WERI-Rb-1 (cell line): ENCODE measurements around the gene FIG4.

Experiments used
- DNase-seq: peaks from one replicate; pipeline ENCODE4 v3.0.0-alpha.2; 2020
- H3K27ac ChIP-seq: fragments of 250-450 bp; sonication (Bioruptor Pico); 2 replicates; pipeline ENCODE4 v1.5.1; 2020; ENCODE audit warnings: mild to moderate bottlenecking, moderate library complexity
- H3K27me3 ChIP-seq: fragments of 250-450 bp; sonication (Bioruptor Pico); 2 replicates; pipeline ENCODE4 v1.5.1; 2021; ENCODE audit warnings: mild to moderate bottlenecking, low read depth, moderate library complexity; ENCODE audit not compliant: insufficient read depth, severe bottlenecking
- H3K36me3 ChIP-seq: fragments of 250-450 bp; sonication (Bioruptor Pico); 2 replicates; pipeline ENCODE4 v1.5.1; 2020; ENCODE audit warnings: mild to moderate bottlenecking, moderate library complexity
- H3K4me3 ChIP-seq: 2 replicates; pipeline ENCODE4 v1.5.1; 2011; ENCODE audit warnings: low read depth, mild to moderate bottlenecking, control low read depth, low read length
- H3K9me3 ChIP-seq: fragments of 250-450 bp; sonication (Bioruptor Pico); 2 replicates; pipeline ENCODE4 v1.5.1; 2021; ENCODE audit warnings: mild to moderate bottlenecking, moderate library complexity; ENCODE audit not compliant: severe bottlenecking
- TF ChIP-seq, protein P1 (sequence below): IDR thresholded peaks from 2 replicates; pipeline ENCODE4 v1.5.1; 2011; ENCODE audit warnings: low read depth, mild to moderate bottlenecking, control low read depth, inconsistent platforms, low read length

FIG4 gene

DNA sequence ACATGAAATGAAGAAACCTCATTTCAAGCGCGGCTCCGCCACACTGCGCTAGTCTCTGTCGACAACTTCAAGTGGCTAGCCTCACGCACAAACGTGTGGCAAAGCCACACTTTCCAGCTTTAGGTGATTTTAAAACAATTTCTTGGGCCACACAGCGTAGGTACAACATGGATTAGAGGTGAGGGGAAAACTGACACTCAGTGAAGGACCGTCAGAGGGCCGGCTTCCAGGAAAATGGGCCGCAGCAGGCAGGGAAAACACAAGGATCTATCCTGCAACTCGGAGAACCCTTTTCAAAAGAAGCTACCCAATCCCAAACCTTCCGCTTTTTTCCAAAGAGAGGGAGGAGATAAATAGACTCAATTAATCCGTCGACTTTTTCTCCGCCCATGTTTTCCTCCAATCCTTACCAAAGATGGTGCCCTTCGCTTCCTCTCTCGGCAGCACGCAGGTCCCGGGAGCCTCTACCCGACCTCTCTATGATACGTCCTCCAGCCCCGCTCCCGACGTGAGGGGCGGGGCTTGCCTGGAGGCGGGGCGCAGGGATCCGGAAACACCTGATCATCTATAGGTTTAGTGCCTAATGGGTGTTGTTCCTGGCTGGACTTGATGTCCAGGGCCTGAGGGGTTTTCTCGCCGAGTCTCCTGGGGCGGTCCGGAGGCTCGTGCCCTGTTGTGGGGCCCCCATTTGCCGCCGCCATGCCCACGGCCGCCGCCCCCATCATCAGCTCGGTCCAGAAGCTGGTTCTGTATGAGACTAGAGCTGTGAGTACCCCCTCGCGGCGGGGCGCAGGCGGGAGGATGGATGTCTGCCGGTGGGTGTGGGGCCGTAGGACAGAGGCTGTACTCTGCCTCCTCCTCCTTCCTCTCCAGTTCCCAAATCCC lies at the start of gene FIG4, which contains the start of gene AK9:
Gene FIG4 (plus strand): TSS at position 560 of the 885 bp plus-strand sequence. CDS start 140 bp downstream, at position 700.
Gene AK9 (minus strand): TSS at position 466 of the 885 bp plus-strand sequence. CDS start 15,457 bp downstream, outside the sequence.
- TF ChIP-seq, protein P1, sequence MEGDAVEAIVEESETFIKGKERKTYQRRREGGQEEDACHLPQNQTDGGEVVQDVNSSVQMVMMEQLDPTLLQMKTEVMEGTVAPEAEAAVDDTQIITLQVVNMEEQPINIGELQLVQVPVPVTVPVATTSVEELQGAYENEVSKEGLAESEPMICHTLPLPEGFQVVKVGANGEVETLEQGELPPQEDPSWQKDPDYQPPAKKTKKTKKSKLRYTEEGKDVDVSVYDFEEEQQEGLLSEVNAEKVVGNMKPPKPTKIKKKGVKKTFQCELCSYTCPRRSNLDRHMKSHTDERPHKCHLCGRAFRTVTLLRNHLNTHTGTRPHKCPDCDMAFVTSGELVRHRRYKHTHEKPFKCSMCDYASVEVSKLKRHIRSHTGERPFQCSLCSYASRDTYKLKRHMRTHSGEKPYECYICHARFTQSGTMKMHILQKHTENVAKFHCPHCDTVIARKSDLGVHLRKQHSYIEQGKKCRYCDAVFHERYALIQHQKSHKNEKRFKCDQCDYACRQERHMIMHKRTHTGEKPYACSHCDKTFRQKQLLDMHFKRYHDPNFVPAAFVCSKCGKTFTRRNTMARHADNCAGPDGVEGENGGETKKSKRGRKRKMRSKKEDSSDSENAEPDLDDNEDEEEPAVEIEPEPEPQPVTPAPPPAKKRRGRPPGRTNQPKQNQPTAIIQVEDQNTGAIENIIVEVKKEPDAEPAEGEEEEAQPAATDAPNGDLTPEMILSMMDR, result 0 out of 2 replicates have a peak, but pooled peaks have one; percentile 17
- Histone ChIP-seq H3K4me3 (peak within 1 kb of the TSS; percentile 96), H3K27me3 (no peaks in the 10 kb centered on the region)

DNA sequence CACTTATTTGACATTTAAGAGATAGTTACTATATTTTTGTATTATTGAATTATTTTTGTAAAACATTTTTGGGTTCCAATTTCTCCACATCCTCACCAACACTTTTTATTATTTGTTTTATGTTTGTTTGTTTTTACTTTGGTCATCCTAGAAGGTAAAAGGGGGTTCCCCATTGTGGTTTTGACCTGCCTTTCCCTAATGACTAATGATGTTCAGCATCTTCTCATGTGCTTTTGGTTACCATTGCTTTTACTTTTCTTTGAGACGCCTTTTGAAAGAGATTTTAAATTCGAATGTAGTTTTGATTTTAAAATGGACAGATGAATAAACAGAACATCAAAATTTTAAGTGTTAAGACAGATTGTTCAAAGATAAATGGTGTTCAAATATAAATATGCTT lies 47.0 kb upstream of the FIG4 start:
- TF ChIP-seq, protein P1, result no peak
- no peaks in the 10 kb centered on the region for H3K27me3 ChIP-seq

More for the DNA sequence above, at the start of gene FIG4, which contains the start of gene AK9:
- peak; percentile 96 for DNase-seq
- Histone ChIP-seq H3K36me3 (peaks cover 4% of the 10 kb centered on the region; the same call in 1 of the 2 replicates), H3K9me3 (no peaks in the 10 kb centered on the region), H3K27ac (peak within 1 kb of the TSS; percentile 74)

DNA sequence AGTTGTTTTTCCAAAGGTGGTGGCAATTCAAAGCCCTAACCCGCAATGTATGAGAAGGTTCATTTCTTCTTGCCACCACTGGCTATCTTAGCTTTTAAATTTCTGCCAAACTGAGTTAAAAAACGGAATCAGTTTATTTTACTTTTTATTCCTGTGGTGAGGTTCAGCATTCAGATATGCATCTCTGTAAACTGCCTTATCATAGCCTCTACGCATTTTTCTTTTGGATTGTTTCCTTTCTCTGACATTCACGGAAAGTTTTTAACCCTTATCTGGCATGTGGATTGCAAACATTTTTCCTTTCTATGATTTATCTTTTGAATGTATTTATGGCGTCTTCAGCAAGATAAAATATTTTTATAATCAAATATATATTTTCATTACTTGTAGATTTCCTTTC lies 37.8 kb upstream of the FIG4 start:
- Histone ChIP-seq H3K36me3 (no peaks in the 10 kb centered on the region), H3K4me3 (no peak overlapping the region), H3K27me3 (no peaks in the 10 kb centered on the region), H3K27ac (no peak overlapping the region), H3K9me3 (no peaks in the 10 kb centered on the region)
- TF ChIP-seq, protein P1, result no peak
- DNase-seq, result no peak

More for the DNA sequence above, 47.0 kb upstream of the FIG4 start:
- no peak for DNase-seq
- H3K27ac ChIP-seq, result no peak overlapping the region
- H3K9me3 ChIP-seq, result peaks cover 3% of the 10 kb centered on the region
- H3K4me3 ChIP-seq, result no peak overlapping the region
- no peaks in the 10 kb centered on the region for H3K36me3 ChIP-seq

DNA sequence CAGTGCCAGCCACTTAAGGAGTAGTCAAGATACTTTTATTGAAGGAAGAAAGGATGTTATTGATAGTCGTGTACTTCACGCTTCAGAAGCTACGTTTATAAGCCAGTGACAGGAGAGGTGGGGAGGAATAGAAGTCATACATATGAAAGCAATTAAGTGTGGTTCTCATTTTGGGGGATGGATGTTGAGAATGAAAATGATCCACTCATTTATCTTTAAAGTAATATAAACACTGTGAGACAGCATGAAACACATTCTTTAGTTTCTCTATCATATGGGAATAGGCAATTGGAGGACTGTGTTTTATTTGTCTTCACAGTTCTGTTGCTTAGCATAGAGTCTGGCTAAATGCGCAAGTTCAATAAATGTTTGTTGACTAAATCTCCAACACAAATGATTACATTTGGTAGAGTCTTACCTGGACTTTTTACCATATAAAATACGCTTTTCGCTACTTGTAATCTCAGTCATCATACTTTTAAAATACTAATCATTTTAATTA lies 35.3 kb upstream of the FIG4 start:
- Histone ChIP-seq H3K36me3 (no peaks in the 10 kb centered on the region), H3K4me3 (no peak overlapping the region), H3K27ac (no peak overlapping the region), H3K9me3 (no peaks in the 10 kb centered on the region), H3K27me3 (no peaks in the 10 kb centered on the region)
- TF ChIP-seq, protein P1, result no peak
- DNase-seq, result no peak

DNA sequence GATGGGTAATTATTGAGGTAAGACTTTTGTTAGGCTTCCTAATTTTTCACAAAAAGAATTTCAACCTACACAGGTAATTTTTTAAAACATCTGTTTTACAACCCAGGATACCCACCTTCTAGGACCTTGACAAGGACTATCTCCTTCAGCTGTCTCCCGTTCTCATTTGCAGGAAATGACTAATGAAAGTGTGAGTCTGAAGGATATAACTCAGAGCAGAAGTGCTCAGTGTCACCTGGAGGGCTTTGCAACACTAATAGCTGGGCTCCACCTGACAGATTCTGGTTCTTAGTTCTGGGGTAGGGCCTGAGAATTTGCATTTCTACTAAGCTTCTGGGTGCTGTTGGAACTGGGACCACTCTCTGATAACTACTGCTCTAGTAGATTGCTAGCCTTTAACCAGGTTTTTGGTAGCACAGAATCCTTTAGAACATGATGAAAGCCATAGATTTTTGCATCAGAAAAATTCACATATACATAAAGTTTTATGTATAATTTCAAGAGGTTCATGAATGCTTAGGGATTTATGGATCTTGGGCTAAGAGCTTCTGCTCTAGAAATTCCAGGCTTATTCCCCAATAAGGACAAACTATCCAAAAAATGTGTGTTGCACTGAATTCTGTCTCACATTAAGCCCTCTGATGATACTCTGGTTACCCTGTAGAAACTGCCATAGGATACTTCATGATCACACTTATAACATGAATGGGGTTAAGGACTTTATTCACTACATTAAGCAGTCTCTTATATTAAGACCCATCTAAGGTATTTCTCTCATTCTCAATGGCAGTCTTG lies 30.4 kb upstream of the FIG4 start:
- no peak overlapping the region for H3K4me3 ChIP-seq
- H3K36me3 ChIP-seq, result no peaks in the 10 kb centered on the region
- no peaks in the 10 kb centered on the region for H3K27me3 ChIP-seq
- no peaks in the 10 kb centered on the region for H3K9me3 ChIP-seq
- TF ChIP-seq, protein P1, result no peak
- no peak for DNase-seq
- H3K27ac ChIP-seq, result no peak overlapping the region
